Endodermal cell (in vitro differentiated cells): ENCODE data around the gene ABCF1. TPM values are rescaled to one million over a fixed set of nuclear protein-coding genes. Genes with fewer than 3 reads are reported as not detected.

Source experiments
- DNase-seq: peaks from one replicate; pipeline ENCODE4 v3.0.0-alpha.2; 2017
- H3K27ac ChIP-seq: 2 replicates; pipeline ENCODE4 v1.5.1; 2013; ENCODE audit warnings: mild to moderate bottlenecking, low read depth, low read length, moderate library complexity
- H3K27me3 ChIP-seq: 2 replicates; pipeline ENCODE4 v1.6.1; 2013; ENCODE audit warnings: mild to moderate bottlenecking, low read length, moderate library complexity; ENCODE audit not compliant: insufficient read depth, control insufficient read depth, poor library complexity, severe bottlenecking
- H3K36me3 ChIP-seq: 2 replicates; pipeline ENCODE4 v1.7.0; 2013; ENCODE audit warnings: mild to moderate bottlenecking, low read length, moderate library complexity; ENCODE audit not compliant: control insufficient read depth, insufficient read depth
- H3K4me1 ChIP-seq: one replicate; pipeline ENCODE4 v1.7.0; 2013; ENCODE audit warnings: low read length; ENCODE audit not compliant: control insufficient read depth, insufficient read depth
- H3K4me3 ChIP-seq: 2 replicates; pipeline ENCODE4 v1.5.1; 2013; ENCODE audit warnings: mild to moderate bottlenecking, low read length, moderate library complexity
- H3K9ac ChIP-seq: 2 replicates; pipeline ENCODE4 v1.6.1; 2013; ENCODE audit warnings: mild to moderate bottlenecking, low read length, moderate library complexity; ENCODE audit not compliant: poor library complexity, severe bottlenecking; ENCODE audit errors: extremely low read depth
- H3K9me3 ChIP-seq: 2 replicates; pipeline ENCODE4 v1.6.1; 2013; ENCODE audit warnings: mild to moderate bottlenecking, low read length, moderate library complexity; ENCODE audit not compliant: control insufficient read depth
- H3K27ac Mint-ChIP-seq: 2 replicates; pipeline ENCODE4 v1.8.0; 2020; ENCODE audit warnings: mixed read lengths
- H3K27me3 Mint-ChIP-seq: 2 replicates; pipeline ENCODE4 v1.8.0; 2021; ENCODE audit warnings: mild to moderate bottlenecking, mixed read lengths; ENCODE audit not compliant: insufficient read depth
- H3K36me3 Mint-ChIP-seq: 2 replicates; pipeline ENCODE4 v1.8.0; 2020; ENCODE audit warnings: low read depth, mixed read lengths
- H3K4me1 Mint-ChIP-seq: 2 replicates; pipeline ENCODE4 v1.8.0; 2020; ENCODE audit warnings: mixed read lengths
- H3K4me3 Mint-ChIP-seq: 2 replicates; pipeline ENCODE4 v1.8.0; 2020; ENCODE audit warnings: mild to moderate bottlenecking, moderate library complexity, mixed read lengths
- H3K9me3 Mint-ChIP-seq: 2 replicates; pipeline ENCODE4 v1.8.0; 2020; ENCODE audit warnings: mild to moderate bottlenecking, mixed read lengths
- CTCF ChIP-seq: fragments of 200-600 bp; sonication (generic); conservative IDR thresholded peaks from 2 replicates; pipeline ENCODE4 v1.5.0; 2021; ENCODE audit warnings: antibody characterized with exemption, mild to moderate bottlenecking
- WGBS, 2 experiments: methylation state at CpG; one replicate each; pipeline versions ENCODE4 v1.1.5 to v1.1.7; 2013; ENCODE audit warnings: missing lambda C conversion rate in 2 of 2, mixed read lengths in 1 of 2; ENCODE audit not compliant: insufficient coverage in 1 of 2, insufficient read length in 1 of 2; 5-methylcytosine and 5-hydroxymethylcytosine counted together
- total RNA-seq, 2 donors: library from RNA; stranded (reverse); fragmentation: NEBNext Ultra II Directional in 1 of 2; extraction: Animal tissue kit (Norgen Biotek cat#: 25700) in 1 of 2; gene quantifications; 2 replicates in 1 of 2; 3 replicates in 1 of 2; pipeline ENCODE4 v1.2.1, GENCODE V29; 2021

The ABCF1 gene
- total RNA-seq, 2 donors from 2014 or later: 84.9 to 89.3 TPM

DNA sequence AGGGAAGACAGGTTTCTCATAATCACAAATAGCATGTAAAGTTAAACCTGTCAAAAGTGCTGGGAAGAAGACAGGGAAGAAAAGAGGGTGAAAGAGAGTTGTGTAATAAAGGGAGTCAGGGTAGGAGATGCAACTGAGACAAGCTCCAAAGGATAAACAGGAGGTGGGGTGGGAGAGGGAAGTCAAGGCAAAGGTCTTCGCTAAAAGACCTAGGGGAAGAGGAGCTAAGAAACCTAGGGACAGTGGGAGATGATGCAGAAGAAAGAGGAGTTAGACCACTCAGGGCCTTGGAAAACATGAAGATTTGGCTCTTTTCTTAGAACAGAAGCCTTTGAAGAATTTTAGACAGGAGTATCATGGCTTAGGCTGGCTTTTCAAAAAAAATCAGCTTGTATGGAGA lies 7.1 kb upstream of the ABCF1 start:
- H3K27ac Mint-ChIP-seq: no peak overlapping the region
- H3K4me1 Mint-ChIP-seq: no peaks in the 10 kb centered on the region
- H3K27me3 Mint-ChIP-seq: no peaks in the 10 kb centered on the region
- WGBS, 2 experiments: 87 to 88% methylated on average over 1 of the region's 1 CpG
- no peak overlapping the region for H3K4me3 Mint-ChIP-seq
- no peak for DNase-seq
- no peaks in the 10 kb centered on the region for H3K9me3 Mint-ChIP-seq
- H3K27me3 ChIP-seq: no peaks in the 10 kb centered on the region
- peaks cover 34% of the 10 kb centered on the region for H3K36me3 ChIP-seq
- no peaks in the 10 kb centered on the region for H3K9me3 ChIP-seq
- no peak overlapping the region for H3K4me3 ChIP-seq
- no peak overlapping the region for H3K9ac ChIP-seq
- no peak for TF ChIP-seq CTCF
- H3K27ac ChIP-seq: no peak overlapping the region
- H3K36me3 Mint-ChIP-seq: peaks cover 38% of the 10 kb centered on the region
- no peaks in the 10 kb centered on the region for H3K4me1 ChIP-seq

GRCh38 chr6:30565772-30566171 lies 5.5 kb upstream of the ABCF1 start:
- Mint-ChIP-seq H3K36me3 (peaks cover 31% of the 10 kb centered on the region), H3K9me3 (no peaks in the 10 kb centered on the region), H3K27me3 (no peaks in the 10 kb centered on the region), H3K4me3 (no peak overlapping the region), H3K27ac (no peak overlapping the region), H3K4me1 (peaks cover 14% of the 10 kb centered on the region)
- Histone ChIP-seq H3K27me3 (no peaks in the 10 kb centered on the region), H3K9ac (no peak overlapping the region), H3K9me3 (no peaks in the 10 kb centered on the region), H3K36me3 (peaks cover 27% of the 10 kb centered on the region), H3K4me1 (no peaks in the 10 kb centered on the region), H3K27ac (no peak overlapping the region), H3K4me3 (no peak overlapping the region)
- no peak for DNase-seq
- no peak for TF ChIP-seq CTCF

- Mint-ChIP-seq H3K27ac (no peak overlapping the region), H3K27me3 (no peaks in the 10 kb centered on the region), H3K4me3 (no peak overlapping the region), H3K36me3 (peaks cover 13% of the 10 kb centered on the region), H3K9me3 (no peaks in the 10 kb centered on the region), H3K4me1 (peaks cover 33% of the 10 kb centered on the region)
- Histone ChIP-seq H3K9ac (no peak overlapping the region), H3K4me3 (no peak overlapping the region), H3K27ac (no peak overlapping the region), H3K27me3 (no peaks in the 10 kb centered on the region), H3K4me1 (peaks cover 5% of the 10 kb centered on the region), H3K36me3 (peaks cover 2% of the 10 kb centered on the region), H3K9me3 (no peaks in the 10 kb centered on the region)
- no peak for DNase-seq
- WGBS, 2 experiments: 77 to 80% methylated on average over 1 to 3 of the region's 3 CpGs
- no peak for TF ChIP-seq CTCF
These were observed 3.0 kb upstream of the ABCF1 start for GRCh38 chr6:30568245-30568644.
